ENCODE results near the gene OR51G2.

The OR51G2 gene

GRCh38 chr11:4926608-4927007, 7.5 kb upstream of the OR51G2 start:
- Histone ChIP-seq H3K27ac (ENCODE audit: low read depth, low read length) (no peak overlapping the region), H2BK5ac (ENCODE audit: low read depth, low read length, poor library complexity) (no peak overlapping the region), H3K27me3 (ENCODE audit: insufficient read depth, low read length) (no peaks in the 10 kb centered on the region), H3K23ac (ENCODE audit: low read length) (no peak overlapping the region), H3K9me3 (ENCODE audit: insufficient read depth, low read depth, low read length) (no peaks in the 10 kb centered on the region), H3K14ac (ENCODE audit: low read length) (no peak overlapping the region), H2BK120ac (ENCODE audit: insufficient read depth, low read length, poor library complexity) (no peak overlapping the region), H3K4ac (ENCODE audit: low read depth, low read length) (no peak overlapping the region), H3K79me1 (ENCODE audit: low read length) (no peaks in the 10 kb centered on the region), H2AK5ac (ENCODE audit: low read length) (no peak overlapping the region), H3K4me1 (ENCODE audit: control insufficient read depth in 1 of 2, insufficient read depth in 2 of 2, low read length in 2 of 2) (no peaks in the 10 kb centered on the region), H3K79me2 (ENCODE audit: control insufficient read depth, insufficient read depth, low read length, poor library complexity) (no peaks in the 10 kb centered on the region), H2AFZ (ENCODE audit: insufficient read depth, low read length, poor library complexity) (no peak overlapping the region), H3K9ac (ENCODE audit: low read length) (no peak overlapping the region), H4K12ac (ENCODE audit: low read depth, low read length) (no peak overlapping the region), H4K8ac (ENCODE audit: low read depth, low read length) (no peak overlapping the region), H3K4me3 (ENCODE audit: low read depth, low read length) (no peak overlapping the region), H4K91ac (ENCODE audit: low read depth, low read length) (no peak overlapping the region), H2BK12ac (ENCODE audit: low read length) (no peak overlapping the region), H3K36me3 (ENCODE audit: control insufficient read depth in 1 of 2, insufficient read depth in 2 of 2, low read length in 2 of 2) (no peaks in the 10 kb centered on the region), H3K18ac (ENCODE audit: low read length) (no peak overlapping the region), H3K4me2 (ENCODE audit: low read length) (no peak overlapping the region)
- no peak for DNase-seq

- Histone ChIP-seq H3K9ac (ENCODE audit: low read length) (no peak within 1 kb of the TSS), H3K27me3 (ENCODE audit: insufficient read depth, low read length) (no peaks in the 10 kb centered on the region), H2BK12ac (ENCODE audit: low read length) (no peak within 1 kb of the TSS), H2AFZ (ENCODE audit: insufficient read depth, low read length, poor library complexity) (no peak within 1 kb of the TSS), H4K12ac (ENCODE audit: low read depth, low read length) (no peak within 1 kb of the TSS), H3K27ac (ENCODE audit: low read depth, low read length) (no peak within 1 kb of the TSS), H4K91ac (ENCODE audit: low read depth, low read length) (no peak within 1 kb of the TSS), H3K4me2 (ENCODE audit: low read length) (no peak within 1 kb of the TSS), H3K18ac (ENCODE audit: low read length) (no peak within 1 kb of the TSS), H3K4ac (ENCODE audit: low read depth, low read length) (no peak within 1 kb of the TSS), H3K79me1 (ENCODE audit: low read length) (no peaks in the 10 kb centered on the region), H3K9me3 (ENCODE audit: insufficient read depth, low read depth, low read length) (no peaks in the 10 kb centered on the region), H3K79me2 (ENCODE audit: control insufficient read depth, insufficient read depth, low read length, poor library complexity) (no peaks in the 10 kb centered on the region), H2BK120ac (ENCODE audit: insufficient read depth, low read length, poor library complexity) (no peak within 1 kb of the TSS), H2AK5ac (ENCODE audit: low read length) (no peak within 1 kb of the TSS), H3K14ac (ENCODE audit: low read length) (no peak within 1 kb of the TSS), H3K4me3 (ENCODE audit: low read depth, low read length) (no peak within 1 kb of the TSS), H4K8ac (ENCODE audit: low read depth, low read length) (no peak within 1 kb of the TSS), H2BK5ac (ENCODE audit: low read depth, low read length, poor library complexity) (no peak within 1 kb of the TSS), H3K4me1 (ENCODE audit: control insufficient read depth in 1 of 2, insufficient read depth in 2 of 2, low read length in 2 of 2) (no peaks in the 10 kb centered on the region), H3K23ac (ENCODE audit: low read length) (no peak within 1 kb of the TSS), H3K36me3 (ENCODE audit: control insufficient read depth in 1 of 2, insufficient read depth in 2 of 2, low read length in 2 of 2) (no peaks in the 10 kb centered on the region)
- no CpG with 5 or more reads among the region's 1 CpG for WGBS (ENCODE audit: extremely low coverage, insufficient coverage, insufficient read length)
- no peak for DNase-seq
These were observed 5.1 kb upstream of the OR51G2 start, which contains the start of gene OR51G1 for GRCh38 chr11:4924239-4924638. Gene OR51G1 (minus strand): TSS chr11:4924339. CDS start chr11:4924339, 0 bp downstream.

DNA sequence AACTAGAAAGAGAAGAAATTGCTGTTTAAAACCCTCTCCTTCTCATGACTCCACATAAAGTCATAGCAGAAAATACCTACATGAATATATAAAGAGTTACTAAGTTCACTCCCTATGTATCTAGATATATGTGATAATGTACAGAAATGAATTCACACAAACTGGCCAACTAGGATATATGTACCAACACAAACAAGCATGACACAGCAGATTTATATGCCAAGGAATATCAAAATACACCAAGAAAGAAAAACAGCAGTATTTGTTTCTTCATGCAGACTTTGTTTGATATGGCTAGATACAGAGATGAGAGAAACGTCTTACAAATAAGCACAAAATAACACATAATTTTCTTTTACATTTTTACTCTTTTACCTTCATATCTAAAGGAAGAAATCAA, 3.2 kb upstream of the OR51G2 start:
- no peak overlapping the region for H3K27ac ChIP-seq (ENCODE audit: low read depth, low read length)
- no CpG with 5 or more reads among the region's 1 CpG for WGBS (ENCODE audit: extremely low coverage, insufficient coverage, insufficient read length)
- H2BK120ac ChIP-seq (ENCODE audit: insufficient read depth, low read length, poor library complexity), result no peak overlapping the region
- no peaks in the 10 kb centered on the region for H3K79me1 ChIP-seq (ENCODE audit: low read length)
- no peak overlapping the region for H2AFZ ChIP-seq (ENCODE audit: insufficient read depth, low read length, poor library complexity)
- H3K27me3 ChIP-seq (ENCODE audit: insufficient read depth, low read length), result no peaks in the 10 kb centered on the region
- DNase-seq, result no peak
- H4K91ac ChIP-seq (ENCODE audit: low read depth, low read length), result no peak overlapping the region
- no peaks in the 10 kb centered on the region for H3K9me3 ChIP-seq (ENCODE audit: insufficient read depth, low read depth, low read length)
- no peak overlapping the region for H3K18ac ChIP-seq (ENCODE audit: low read length)
- H3K4me3 ChIP-seq (ENCODE audit: low read depth, low read length), result no peak overlapping the region
- no peak overlapping the region for H2BK5ac ChIP-seq (ENCODE audit: low read depth, low read length, poor library complexity)
- H4K8ac ChIP-seq (ENCODE audit: low read depth, low read length), result no peak overlapping the region
- no peaks in the 10 kb centered on the region for H3K4me1 ChIP-seq (ENCODE audit: control insufficient read depth in 1 of 2, insufficient read depth in 2 of 2, low read length in 2 of 2)
- no peak overlapping the region for H3K9ac ChIP-seq (ENCODE audit: low read length)
- no peaks in the 10 kb centered on the region for H3K36me3 ChIP-seq (ENCODE audit: control insufficient read depth in 1 of 2, insufficient read depth in 2 of 2, low read length in 2 of 2)
- no peak overlapping the region for H3K4me2 ChIP-seq (ENCODE audit: low read length)
- no peak overlapping the region for H2AK5ac ChIP-seq (ENCODE audit: low read length)
- no peak overlapping the region for H4K12ac ChIP-seq (ENCODE audit: low read depth, low read length)
- no peak overlapping the region for H3K23ac ChIP-seq (ENCODE audit: low read length)
- no peak overlapping the region for H3K4ac ChIP-seq (ENCODE audit: low read depth, low read length)
- no peaks in the 10 kb centered on the region for H3K79me2 ChIP-seq (ENCODE audit: control insufficient read depth, insufficient read depth, low read length, poor library complexity)
- H2BK12ac ChIP-seq (ENCODE audit: low read length), result no peak overlapping the region
- no peak overlapping the region for H3K14ac ChIP-seq (ENCODE audit: low read length)

DNA sequence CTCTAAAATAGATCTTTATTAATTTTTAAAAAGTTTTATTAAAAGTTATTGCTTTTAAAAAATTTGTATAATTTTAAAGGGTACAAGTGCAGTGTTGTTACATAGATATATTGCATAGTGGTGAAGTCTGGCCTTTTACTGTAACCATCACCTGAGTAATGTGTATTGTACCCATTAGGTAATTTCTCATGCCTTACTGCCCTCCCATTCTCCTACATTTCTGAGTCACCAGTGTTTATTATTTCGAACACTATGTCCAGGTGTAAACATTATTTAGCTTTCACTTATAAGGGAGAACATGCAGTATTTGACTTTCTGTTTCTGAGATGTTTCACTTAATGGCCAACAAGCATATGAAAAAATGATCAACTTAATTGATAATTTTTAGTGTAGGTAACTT, 2.6 kb upstream of the OR51G2 start:
- no CpG with 5 or more reads among the region's 1 CpG for WGBS (ENCODE audit: extremely low coverage, insufficient coverage, insufficient read length)
- no peak overlapping the region for H4K91ac ChIP-seq (ENCODE audit: low read depth, low read length)

GRCh38 chr11:4916581-4916980, 2.6 kb downstream of the OR51G2 start:
- H4K8ac ChIP-seq (ENCODE audit: low read depth, low read length), result no peak overlapping the region
- no peak overlapping the region for H2BK120ac ChIP-seq (ENCODE audit: insufficient read depth, low read length, poor library complexity)
- H3K36me3 ChIP-seq (ENCODE audit: control insufficient read depth in 1 of 2, insufficient read depth in 2 of 2, low read length in 2 of 2), result no peaks in the 10 kb centered on the region
- H2BK12ac ChIP-seq (ENCODE audit: low read length), result no peak overlapping the region
- H3K9me3 ChIP-seq (ENCODE audit: insufficient read depth, low read depth, low read length), result no peaks in the 10 kb centered on the region
- H3K27ac ChIP-seq (ENCODE audit: low read depth, low read length), result no peak overlapping the region
- no peak overlapping the region for H2BK5ac ChIP-seq (ENCODE audit: low read depth, low read length, poor library complexity)
- H3K27me3 ChIP-seq (ENCODE audit: insufficient read depth, low read length), result no peaks in the 10 kb centered on the region
- H4K12ac ChIP-seq (ENCODE audit: low read depth, low read length), result no peak overlapping the region
- H3K23ac ChIP-seq (ENCODE audit: low read length), result no peak overlapping the region
- no peaks in the 10 kb centered on the region for H3K4me1 ChIP-seq (ENCODE audit: control insufficient read depth in 1 of 2, insufficient read depth in 2 of 2, low read length in 2 of 2)
- no peak overlapping the region for H3K14ac ChIP-seq (ENCODE audit: low read length)
- H4K91ac ChIP-seq (ENCODE audit: low read depth, low read length), result no peak overlapping the region
- no peak for DNase-seq
- no peaks in the 10 kb centered on the region for H3K79me2 ChIP-seq (ENCODE audit: control insufficient read depth, insufficient read depth, low read length, poor library complexity)
- H3K79me1 ChIP-seq (ENCODE audit: low read length), result no peaks in the 10 kb centered on the region
- H3K4ac ChIP-seq (ENCODE audit: low read depth, low read length), result no peak overlapping the region
- H3K4me2 ChIP-seq (ENCODE audit: low read length), result no peak overlapping the region
- no peak overlapping the region for H3K4me3 ChIP-seq (ENCODE audit: low read depth, low read length)
- H3K9ac ChIP-seq (ENCODE audit: low read length), result no peak overlapping the region
- H3K18ac ChIP-seq (ENCODE audit: low read length), result no peak overlapping the region
- H2AFZ ChIP-seq (ENCODE audit: insufficient read depth, low read length, poor library complexity), result no peak overlapping the region
- no peak overlapping the region for H2AK5ac ChIP-seq (ENCODE audit: low read length)

More for the DNA sequence above, 2.6 kb upstream of the OR51G2 start:
- no peak for DNase-seq
- Histone ChIP-seq H2BK12ac (ENCODE audit: low read length) (no peak overlapping the region), H2BK120ac (ENCODE audit: insufficient read depth, low read length, poor library complexity) (no peak overlapping the region), H3K4ac (ENCODE audit: low read depth, low read length) (no peak overlapping the region), H3K23ac (ENCODE audit: low read length) (no peak overlapping the region), H3K4me3 (ENCODE audit: low read depth, low read length) (no peak overlapping the region), H3K18ac (ENCODE audit: low read length) (no peak overlapping the region), H3K14ac (ENCODE audit: low read length) (no peak overlapping the region), H3K36me3 (ENCODE audit: control insufficient read depth in 1 of 2, insufficient read depth in 2 of 2, low read length in 2 of 2) (no peaks in the 10 kb centered on the region), H3K4me1 (ENCODE audit: control insufficient read depth in 1 of 2, insufficient read depth in 2 of 2, low read length in 2 of 2) (no peaks in the 10 kb centered on the region), H4K12ac (ENCODE audit: low read depth, low read length) (no peak overlapping the region), H3K9me3 (ENCODE audit: insufficient read depth, low read depth, low read length) (no peaks in the 10 kb centered on the region), H3K79me1 (ENCODE audit: low read length) (no peaks in the 10 kb centered on the region), H3K9ac (ENCODE audit: low read length) (no peak overlapping the region), H4K8ac (ENCODE audit: low read depth, low read length) (no peak overlapping the region), H3K4me2 (ENCODE audit: low read length) (no peak overlapping the region), H3K27me3 (ENCODE audit: insufficient read depth, low read length) (no peaks in the 10 kb centered on the region), H3K27ac (ENCODE audit: low read depth, low read length) (no peak overlapping the region), H3K79me2 (ENCODE audit: control insufficient read depth, insufficient read depth, low read length, poor library complexity) (no peaks in the 10 kb centered on the region), H2BK5ac (ENCODE audit: low read depth, low read length, poor library complexity) (no peak overlapping the region), H2AFZ (ENCODE audit: insufficient read depth, low read length, poor library complexity) (no peak overlapping the region), H2AK5ac (ENCODE audit: low read length) (no peak overlapping the region)

Measured in trophoblast cell (in vitro differentiated cells and primary cell).